IPS-20b (cell line): ENCODE measurements around the gene BMP5.

Experiments
- H3K27ac ChIP-seq: one replicate; pipeline ENCODE4 v1.5.1; 2013; ENCODE audit warnings: low read length
- H3K27me3 ChIP-seq: 2 replicates; pipeline ENCODE4 v1.6.1; 2013; ENCODE audit warnings: mild to moderate bottlenecking, low read length, inconsistent platforms; ENCODE audit not compliant: insufficient read depth
- H3K36me3 ChIP-seq: 2 replicates; pipeline ENCODE4 v1.6.1; 2013; ENCODE audit warnings: low read depth, mild to moderate bottlenecking, inconsistent platforms, low read length, moderate library complexity; ENCODE audit not compliant: insufficient read depth
- H3K4me1 ChIP-seq: 2 replicates; pipeline ENCODE4 v1.6.1; 2013; ENCODE audit warnings: mild to moderate bottlenecking, control low read depth, inconsistent platforms, low read length, moderate library complexity; ENCODE audit not compliant: insufficient read depth
- H3K4me3 ChIP-seq: 2 replicates; pipeline ENCODE4 v1.5.1; 2013; ENCODE audit warnings: mild to moderate bottlenecking, low read length, inconsistent platforms
- H3K9ac ChIP-seq: 2 replicates; pipeline ENCODE4 v1.6.1; 2013; ENCODE audit warnings: low read depth, mild to moderate bottlenecking, inconsistent platforms, low read length, moderate library complexity
- H3K9me3 ChIP-seq: 2 replicates; pipeline ENCODE4 v1.6.1; 2013; ENCODE audit warnings: mild to moderate bottlenecking, low read depth, low read length, inconsistent platforms; ENCODE audit not compliant: insufficient read depth

Gene BMP5

GRCh38 chr6:55869674-55870073 lies 5.7 kb downstream of the BMP5 start:
- Histone ChIP-seq H3K4me3 (no peak overlapping the region), H3K36me3 (no peaks in the 10 kb centered on the region), H3K27ac (no peak overlapping the region), H3K4me1 (no peaks in the 10 kb centered on the region; the same call in 1 of the 2 replicates), H3K27me3 (no peaks in the 10 kb centered on the region), H3K9ac (no peak overlapping the region), H3K9me3 (no peaks in the 10 kb centered on the region)

GRCh38 chr6:55868771-55869479 lies 6.5 kb downstream of the BMP5 start:
- Histone ChIP-seq H3K36me3 (no peaks in the 10 kb centered on the region), H3K9me3 (no peaks in the 10 kb centered on the region), H3K4me3 (no peak overlapping the region), H3K9ac (no peak overlapping the region), H3K27me3 (no peaks in the 10 kb centered on the region), H3K27ac (no peak overlapping the region), H3K4me1 (no peaks in the 10 kb centered on the region; the same call in 1 of the 2 replicates)

DNA sequence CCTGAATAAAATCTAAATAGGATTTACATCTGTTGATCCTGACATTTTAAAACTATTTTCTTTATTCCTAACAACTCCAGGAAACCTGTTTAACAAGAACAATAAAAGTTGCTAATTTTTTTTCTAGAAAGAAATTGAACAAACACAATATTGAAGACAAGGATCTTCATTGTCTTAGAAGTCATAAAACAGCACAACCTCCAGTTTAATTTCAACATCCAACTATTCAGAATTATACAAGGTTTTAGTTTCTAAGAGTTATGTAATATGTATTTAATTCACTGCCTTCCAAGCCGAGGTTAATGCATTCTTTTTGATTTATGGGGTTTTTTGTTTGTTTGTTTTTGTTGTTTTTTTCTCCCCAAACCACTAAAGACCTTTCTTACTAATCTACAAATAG lies 7.2 kb downstream of the BMP5 start:
- Histone ChIP-seq H3K4me3 (no peak overlapping the region), H3K27ac (no peak overlapping the region)

DNA sequence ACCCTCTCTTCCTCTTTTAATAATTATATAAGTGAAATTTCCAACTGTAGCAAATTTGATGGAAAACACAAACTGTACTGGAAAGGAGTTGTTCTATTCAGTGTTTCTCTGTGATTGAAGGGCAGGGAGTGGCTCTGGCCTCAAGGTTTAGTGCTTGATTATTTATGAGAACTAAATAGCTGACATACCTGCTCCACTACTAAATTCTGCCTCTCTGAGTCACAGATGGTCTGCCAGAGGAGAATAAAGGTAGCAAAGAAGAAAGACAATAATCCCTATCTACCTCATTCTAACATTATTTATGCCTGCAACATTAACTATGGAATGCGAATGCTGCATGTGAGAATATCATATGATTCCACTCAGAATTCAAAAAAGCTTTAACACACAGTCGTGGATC lies 9.3 kb downstream of the BMP5 start:
- H3K9me3 ChIP-seq, result no peaks in the 10 kb centered on the region
- H3K9ac ChIP-seq, result no peak overlapping the region
- no peaks in the 10 kb centered on the region; the same call in 1 of the 2 replicates for H3K4me1 ChIP-seq
- no peak overlapping the region for H3K27ac ChIP-seq
- H3K27me3 ChIP-seq, result no peaks in the 10 kb centered on the region
- no peaks in the 10 kb centered on the region for H3K36me3 ChIP-seq
- no peak overlapping the region for H3K4me3 ChIP-seq

More for the DNA sequence above, 7.2 kb downstream of the BMP5 start:
- Histone ChIP-seq H3K9ac (no peak overlapping the region), H3K36me3 (no peaks in the 10 kb centered on the region), H3K4me1 (no peaks in the 10 kb centered on the region; the same call in 1 of the 2 replicates), H3K27me3 (no peaks in the 10 kb centered on the region), H3K9me3 (no peaks in the 10 kb centered on the region)

GRCh38 chr6:55853008-55854001 lies 22.1 kb downstream of the BMP5 start:
- no peaks in the 10 kb centered on the region for H3K4me1 ChIP-seq
- H3K4me3 ChIP-seq, result no peak overlapping the region
- H3K36me3 ChIP-seq, result no peaks in the 10 kb centered on the region
- H3K9ac ChIP-seq, result no peak overlapping the region
- no peaks in the 10 kb centered on the region for H3K9me3 ChIP-seq
- H3K27me3 ChIP-seq, result no peaks in the 10 kb centered on the region
- no peak overlapping the region for H3K27ac ChIP-seq

- Histone ChIP-seq H3K9ac (no peak overlapping the region), H3K36me3 (no peaks in the 10 kb centered on the region), H3K27me3 (no peaks in the 10 kb centered on the region), H3K27ac (no peak overlapping the region), H3K9me3 (no peaks in the 10 kb centered on the region), H3K4me3 (no peak overlapping the region), H3K4me1 (no peaks in the 10 kb centered on the region)
Observed at GRCh38 chr6:55841341-55841740, 34.0 kb downstream of the BMP5 start.

- Histone ChIP-seq H3K4me1 (no peaks in the 10 kb centered on the region), H3K36me3 (no peaks in the 10 kb centered on the region), H3K9me3 (no peaks in the 10 kb centered on the region), H3K27me3 (no peaks in the 10 kb centered on the region), H3K9ac (no peak overlapping the region), H3K27ac (no peak overlapping the region), H3K4me3 (no peak overlapping the region)
Observed at GRCh38 chr6:55839080-55839479, 36.3 kb downstream of the BMP5 start.

GRCh38 chr6:55836945-55837344 lies 38.4 kb downstream of the BMP5 start:
- H3K27me3 ChIP-seq, result no peaks in the 10 kb centered on the region
- no peak overlapping the region for H3K4me3 ChIP-seq
- no peaks in the 10 kb centered on the region for H3K36me3 ChIP-seq
- H3K9ac ChIP-seq, result no peak overlapping the region
- H3K27ac ChIP-seq, result no peak overlapping the region
- H3K9me3 ChIP-seq, result no peaks in the 10 kb centered on the region
- no peaks in the 10 kb centered on the region for H3K4me1 ChIP-seq

DNA sequence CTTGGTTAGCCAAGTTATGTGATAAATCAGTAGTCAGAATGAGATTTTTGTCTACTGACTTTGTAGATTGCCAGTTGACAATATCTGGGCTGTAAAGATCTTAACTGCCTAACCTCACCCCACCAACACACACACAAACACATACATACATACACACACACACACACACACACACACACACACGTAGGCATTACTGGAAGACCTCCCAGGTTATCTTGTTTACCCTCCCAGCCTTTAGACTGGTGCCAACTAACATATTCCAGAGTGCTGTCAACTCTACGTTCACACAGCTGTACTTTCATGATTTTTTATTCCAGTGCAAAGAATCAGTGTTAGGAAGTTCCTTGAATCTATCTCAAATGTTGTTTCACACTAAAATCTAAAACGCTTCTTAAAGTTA lies 38.9 kb downstream of the BMP5 start:
- Histone ChIP-seq H3K9me3 (no peaks in the 10 kb centered on the region), H3K27ac (no peak overlapping the region), H3K4me3 (no peak overlapping the region)

DNA sequence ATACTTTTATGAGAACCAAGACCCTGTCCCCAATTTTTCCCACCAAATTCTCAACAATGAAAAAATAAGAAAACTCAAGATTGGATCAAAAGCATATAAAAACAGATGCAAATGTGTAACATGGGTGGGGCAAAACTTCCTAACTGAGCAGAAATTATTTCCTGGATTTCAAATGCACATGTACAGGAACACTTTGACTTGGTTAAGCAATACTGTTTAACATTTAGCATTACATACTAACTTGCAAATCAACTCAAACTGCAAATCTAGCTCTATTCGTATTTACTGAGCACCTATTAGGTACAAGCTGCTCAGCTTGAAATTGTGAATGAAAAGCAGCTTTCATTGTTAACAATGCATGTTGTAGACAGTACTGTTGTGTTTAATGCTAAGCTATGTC lies 40.2 kb downstream of the BMP5 start:
- no peak overlapping the region for H3K9ac ChIP-seq
- no peaks in the 10 kb centered on the region for H3K4me1 ChIP-seq
- H3K36me3 ChIP-seq, result no peaks in the 10 kb centered on the region
- H3K27ac ChIP-seq, result no peak overlapping the region
- no peaks in the 10 kb centered on the region for H3K27me3 ChIP-seq
- no peak overlapping the region for H3K4me3 ChIP-seq
- H3K9me3 ChIP-seq, result no peaks in the 10 kb centered on the region

More for the DNA sequence above, 38.9 kb downstream of the BMP5 start:
- no peaks in the 10 kb centered on the region for H3K4me1 ChIP-seq
- no peaks in the 10 kb centered on the region for H3K27me3 ChIP-seq
- H3K36me3 ChIP-seq, result no peaks in the 10 kb centered on the region
- H3K9ac ChIP-seq, result no peak overlapping the region

GRCh38 chr6:55833284-55833683 lies 42.1 kb downstream of the BMP5 start:
- H3K4me3 ChIP-seq, result no peak overlapping the region
- no peaks in the 10 kb centered on the region for H3K27me3 ChIP-seq
- no peaks in the 10 kb centered on the region for H3K36me3 ChIP-seq
- H3K27ac ChIP-seq, result no peak overlapping the region
- H3K9ac ChIP-seq, result no peak overlapping the region
- H3K9me3 ChIP-seq, result no peaks in the 10 kb centered on the region
- H3K4me1 ChIP-seq, result no peaks in the 10 kb centered on the region
